OCI-LY1 (cell line): ENCODE results near the gene OSBPL5.

Source experiments
- H2AFZ ChIP-seq: fragments of 200-600 bp; sonication (generic), shearing (Covaris generic); 2 replicates; pipeline ENCODE4 v1.6.0; 2014; ENCODE audit warnings: antibody characterized with exemption, mild to moderate bottlenecking, low read length
- H3F3A ChIP-seq: fragments of 200-600 bp; sonication (generic), shearing (Covaris generic); 2 replicates; pipeline ENCODE4 v1.6.0; 2014; ENCODE audit warnings: mild to moderate bottlenecking, antibody characterized with exemption, low read length, moderate library complexity; ENCODE audit not compliant: insufficient read depth
- H3K27ac ChIP-seq: fragments of 200-600 bp; sonication (generic); 2 replicates; pipeline ENCODE4 v1.5.1; 2014; ENCODE audit warnings: low read length, mixed run types, mild to moderate bottlenecking, low read depth; ENCODE audit not compliant: poor library complexity, severe bottlenecking
- H3K27me3 ChIP-seq: fragments of 200-600 bp; sonication (generic); 2 replicates; pipeline ENCODE4 v1.6.0; 2014; ENCODE audit warnings: antibody characterized with exemption, mild to moderate bottlenecking, low read length, moderate library complexity; ENCODE audit not compliant: insufficient read depth
- H3K36me3 ChIP-seq: fragments of 200-600 bp; sonication (generic); 2 replicates; pipeline ENCODE4 v1.6.1; 2014; ENCODE audit warnings: mild to moderate bottlenecking, antibody characterized with exemption, low read length, moderate library complexity, mixed read lengths; ENCODE audit not compliant: insufficient read depth
- H3K4me1 ChIP-seq: fragments of 200-600 bp; sonication (generic); 2 replicates; pipeline ENCODE4 v1.5.1; 2014; ENCODE audit warnings: mild to moderate bottlenecking, low read length, moderate library complexity; ENCODE audit not compliant: insufficient read depth, severe bottlenecking
- H3K4me2 ChIP-seq: fragments of 200-600 bp; sonication (generic), shearing (Covaris generic); 2 replicates; pipeline ENCODE4 v1.6.1; 2014; ENCODE audit warnings: low read length
- H3K4me3 ChIP-seq: fragments of 200-600 bp; sonication (generic); 2 replicates; pipeline ENCODE4 v1.5.1; 2014; ENCODE audit warnings: low read length, low read depth, mild to moderate bottlenecking, mixed read lengths; ENCODE audit not compliant: poor library complexity, severe bottlenecking
- H3K79me2 ChIP-seq: fragments of 200-600 bp; shearing (Covaris generic); 2 replicates; pipeline ENCODE4 v1.6.1; 2016; ENCODE audit warnings: mixed run types, low read length, mixed read lengths; ENCODE audit not compliant: insufficient read depth
- H3K9ac ChIP-seq: fragments of 200-600 bp; sonication (generic), shearing (Covaris generic); 2 replicates; pipeline ENCODE4 v1.6.1; 2014; ENCODE audit warnings: mild to moderate bottlenecking, low read length, mixed read lengths
- H3K9me2 ChIP-seq: fragments of 200-600 bp; sonication (generic), shearing (Covaris generic); 2 replicates; pipeline ENCODE4 v1.6.1; 2014; ENCODE audit warnings: low read depth, mild to moderate bottlenecking, low read length, mixed read lengths
- H3K9me3 ChIP-seq: fragments of 200-600 bp; shearing (Covaris generic); 2 replicates; pipeline ENCODE4 v1.6.1; 2014; ENCODE audit warnings: low read length, mixed read lengths
- H4K20me1 ChIP-seq: fragments of 200-600 bp; sonication (generic), shearing (Covaris generic); 2 replicates; pipeline ENCODE4 v1.6.0; 2016; ENCODE audit warnings: mild to moderate bottlenecking, low read length; ENCODE audit not compliant: insufficient read depth
- CTCF ChIP-seq: fragments of 200-600 bp; sonication (generic), shearing (Covaris generic); IDR thresholded peaks from 2 replicates; pipeline ENCODE4 v1.5.1; 2017; ENCODE audit warnings: mild to moderate bottlenecking, antibody characterized with exemption, low read length, moderate library complexity, mixed read lengths
- EZH2 ChIP-seq: fragments of 200-600 bp; sonication (generic), shearing (Covaris generic); IDR thresholded peaks from 2 replicates; pipeline ENCODE4 v1.8.0; 2017; ENCODE audit warnings: borderline replicate concordance, mixed run types, mild to moderate bottlenecking, antibody characterized with exemption, low read length, moderate library complexity, mixed read lengths

OSBPL5 gene

GRCh38 chr11:3165152-3165705 is at the start of gene OSBPL5:
OSBPL5 (minus strand) TSS chr11:3165310; CDS start chr11:3129148, 36,162 bp downstream.
- no peak for TF ChIP-seq CTCF
- TF ChIP-seq EZH2 = no peak
- Histone ChIP-seq H3K27me3 (peaks cover 5% of the 10 kb centered on the region; the same call in 1 of the 2 replicates), H2AFZ (no peak within 1 kb of the TSS), H4K20me1 (no peaks in the 10 kb centered on the region), H3K4me2 (no peak within 1 kb of the TSS), H3K79me2 (no peaks in the 10 kb centered on the region), H3K9me2 (no peaks in the 10 kb centered on the region), H3K36me3 (no peaks in the 10 kb centered on the region), H3K4me3 (no peak within 1 kb of the TSS), H3K9ac (no peak within 1 kb of the TSS), H3K27ac (no peak within 1 kb of the TSS), H3F3A (no peaks in the 10 kb centered on the region), H3K4me1 (no peaks in the 10 kb centered on the region), H3K9me3 (no peaks in the 10 kb centered on the region)

GRCh38 chr11:3214420-3214699 is 49.2 kb upstream of the OSBPL5 start:
- H3K4me1 ChIP-seq = peaks cover 7% of the 10 kb centered on the region
- TF ChIP-seq EZH2 (no peak), CTCF (no peak)
- no peak overlapping the region for H3K4me3 ChIP-seq
- H4K20me1 ChIP-seq = no peaks in the 10 kb centered on the region
- no peak overlapping the region for H2AFZ ChIP-seq
- H3K9me3 ChIP-seq = no peaks in the 10 kb centered on the region
- no peak overlapping the region for H3K27ac ChIP-seq
- H3K9me2 ChIP-seq = no peaks in the 10 kb centered on the region
- no peak overlapping the region for H3K4me2 ChIP-seq
- H3K9ac ChIP-seq = no peak overlapping the region
- no peaks in the 10 kb centered on the region for H3K79me2 ChIP-seq
- no peaks in the 10 kb centered on the region for H3F3A ChIP-seq
- no peaks in the 10 kb centered on the region for H3K36me3 ChIP-seq
- no peaks in the 10 kb centered on the region for H3K27me3 ChIP-seq

GRCh38 chr11:3213659-3214419 is 48.7 kb upstream of the OSBPL5 start:
- H3K9ac ChIP-seq = no peak overlapping the region
- no peaks in the 10 kb centered on the region for H3K9me2 ChIP-seq

More at GRCh38 chr11:3213659-3214419, 48.7 kb upstream of the OSBPL5 start:
- Histone ChIP-seq H3K9me3 (no peaks in the 10 kb centered on the region), H3K4me3 (no peak overlapping the region), H3K27me3 (no peaks in the 10 kb centered on the region), H3F3A (no peaks in the 10 kb centered on the region), H3K79me2 (no peaks in the 10 kb centered on the region), H4K20me1 (no peaks in the 10 kb centered on the region), H3K27ac (no peak overlapping the region), H2AFZ (no peak overlapping the region), H3K4me2 (no peak overlapping the region), H3K4me1 (peaks cover 7% of the 10 kb centered on the region), H3K36me3 (no peaks in the 10 kb centered on the region)
- TF ChIP-seq CTCF (no peak), EZH2 (no peak)
